AG04450 (cell line): ENCODE measurements around the gene DNM3. TPM values are rescaled to one million over a fixed set of nuclear protein-coding genes. Genes with fewer than 3 reads are reported as not detected.

Experiments used
- CTCF ChIA-PET: fragments of 300-600, 350-600 bp; formaldehyde crosslinking; extraction: SDS; loops from one replicate; lab custom pipeline; 2022; ENCODE audit warnings: antibody characterized with exemption, inconsistent platforms; lab: Charles Lee
- POLR2A ChIA-PET: fragments of 350-600 bp; formaldehyde crosslinking; extraction: SDS; loops from one replicate; lab custom pipeline; 2021; ENCODE audit warnings: antibody characterized with exemption, inconsistent platforms; lab: Yijun Ruan, JAX
- DNase-seq: peaks from one replicate; pipeline ENCODE4 v3.0.0-alpha.2; 2011; ENCODE audit warnings: low read depth, low spot score
- H3K27ac ChIP-seq: one replicate; pipeline ENCODE4 v1.5.1; 2012; ENCODE audit warnings: low read depth, low read length, control low read depth
- H3K27me3 ChIP-seq: one replicate; pipeline ENCODE4 v1.6.0; 2012; ENCODE audit warnings: low read length; ENCODE audit not compliant: control insufficient read depth, insufficient read depth
- H3K4me3 ChIP-seq: 2 replicates; pipeline ENCODE4 v1.5.1; 2011; ENCODE audit warnings: mild to moderate bottlenecking, low read depth, low read length, control low read depth
- H3K9me3 ChIP-seq: 2 replicates; pipeline ENCODE4 v1.5.1; 2012; ENCODE audit warnings: low read length; ENCODE audit not compliant: control insufficient read depth, insufficient read depth
- polyA plus RNA-seq: library from polyadenylated mRNA; depleted of rRNA; stranded (reverse); fragments of >200 nt; gene quantifications from 2 replicates; pipeline ENCODE4 v1.2.3, GENCODE V29; 2011
- TF ChIP-seq, protein P1 (sequence below): IDR thresholded peaks from 2 replicates; pipeline ENCODE4 v1.5.1; 2011; ENCODE audit warnings: low read depth, low read length, control low read depth, inconsistent platforms

DNM3 gene
- polyA plus RNA-seq, 1 experiment, result 0.37 TPM

DNA sequence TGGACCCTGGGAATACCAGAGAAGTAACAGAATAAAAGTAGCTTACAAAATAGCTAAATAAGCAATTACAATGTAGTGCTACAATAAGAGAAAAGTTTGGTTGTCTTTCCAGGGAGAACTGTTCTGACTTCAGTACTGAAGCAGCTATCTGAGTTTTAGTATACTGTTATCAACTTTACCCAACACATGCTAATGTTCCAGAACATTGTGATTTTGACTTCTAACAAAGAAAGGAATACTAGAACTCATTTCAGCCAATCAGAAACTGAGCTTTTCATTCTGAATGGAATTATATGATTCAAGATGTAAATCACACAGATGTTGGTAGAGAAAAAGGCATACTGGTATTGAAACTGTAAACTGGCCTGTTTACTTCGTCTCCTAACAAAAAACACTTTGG lies 579.1 kb downstream of the DNM3 start, which contains the start of gene C1orf105:
TSS of gene C1orf105 (plus strand) at position 301 of the 400 bp plus-strand sequence. CDS start 201 bp downstream, outside the sequence.
- TF ChIP-seq, protein P1, sequence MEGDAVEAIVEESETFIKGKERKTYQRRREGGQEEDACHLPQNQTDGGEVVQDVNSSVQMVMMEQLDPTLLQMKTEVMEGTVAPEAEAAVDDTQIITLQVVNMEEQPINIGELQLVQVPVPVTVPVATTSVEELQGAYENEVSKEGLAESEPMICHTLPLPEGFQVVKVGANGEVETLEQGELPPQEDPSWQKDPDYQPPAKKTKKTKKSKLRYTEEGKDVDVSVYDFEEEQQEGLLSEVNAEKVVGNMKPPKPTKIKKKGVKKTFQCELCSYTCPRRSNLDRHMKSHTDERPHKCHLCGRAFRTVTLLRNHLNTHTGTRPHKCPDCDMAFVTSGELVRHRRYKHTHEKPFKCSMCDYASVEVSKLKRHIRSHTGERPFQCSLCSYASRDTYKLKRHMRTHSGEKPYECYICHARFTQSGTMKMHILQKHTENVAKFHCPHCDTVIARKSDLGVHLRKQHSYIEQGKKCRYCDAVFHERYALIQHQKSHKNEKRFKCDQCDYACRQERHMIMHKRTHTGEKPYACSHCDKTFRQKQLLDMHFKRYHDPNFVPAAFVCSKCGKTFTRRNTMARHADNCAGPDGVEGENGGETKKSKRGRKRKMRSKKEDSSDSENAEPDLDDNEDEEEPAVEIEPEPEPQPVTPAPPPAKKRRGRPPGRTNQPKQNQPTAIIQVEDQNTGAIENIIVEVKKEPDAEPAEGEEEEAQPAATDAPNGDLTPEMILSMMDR, result no peak
- H3K4me3 ChIP-seq, result no peak within 1 kb of the TSS
- DNase-seq, result no peak
- H3K9me3 ChIP-seq, result no peaks in the 10 kb centered on the region
- no peaks in the 10 kb centered on the region for H3K27me3 ChIP-seq
- ChIA-PET POLR2A (no interaction called here), CTCF (interaction anchor here (0.5 to 2.8 kb wide), 5 partner anchors 8 to 418 kb away, joined by 3 to 16 read pairs (median 7); no protein-coding TSS in a partner anchor)
- no peak within 1 kb of the TSS for H3K27ac ChIP-seq

DNA sequence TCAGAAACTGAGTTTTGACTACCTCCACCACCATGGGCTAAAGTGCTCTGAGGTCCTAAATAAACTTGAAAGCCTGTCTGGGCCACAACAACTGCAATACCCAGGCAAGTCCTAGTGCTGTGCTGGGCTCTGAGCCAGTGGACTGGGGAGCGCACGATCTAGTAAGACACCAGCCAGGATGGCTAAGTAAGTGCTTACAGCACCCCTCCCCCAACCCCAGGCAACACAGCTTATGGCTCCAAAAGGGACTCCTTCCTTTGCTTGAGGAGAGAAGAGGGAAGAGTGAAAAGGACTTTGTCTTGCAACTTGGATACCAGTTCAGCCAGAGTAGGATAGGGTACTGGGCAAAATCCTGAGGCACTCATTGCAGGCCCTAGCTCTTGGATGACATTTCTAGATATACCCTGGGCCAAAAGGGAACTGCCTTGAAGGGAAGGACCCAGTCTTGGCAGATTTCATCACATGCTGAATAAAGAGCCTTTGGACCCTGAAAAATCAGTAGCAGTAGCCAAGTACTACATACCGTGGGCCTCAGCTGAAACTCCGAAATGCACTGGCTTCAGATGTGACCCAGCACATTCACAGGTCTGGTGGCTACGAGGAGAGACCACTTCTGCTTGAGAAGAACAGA lies 580.8 kb downstream of the DNM3 start:
- DNase-seq, result no peak
- Histone ChIP-seq H3K9me3 (no peaks in the 10 kb centered on the region), H3K27ac (no peak overlapping the region), H3K27me3 (no peaks in the 10 kb centered on the region), H3K4me3 (no peak overlapping the region)
- ChIA-PET CTCF (interaction anchor here (1.2 to 2.8 kb wide), 2 partner anchors 22 to 420 kb away, joined by 3 to 16 read pairs; no protein-coding TSS in a partner anchor), POLR2A (no interaction called here)
- TF ChIP-seq, protein P1, result no peak

DNA sequence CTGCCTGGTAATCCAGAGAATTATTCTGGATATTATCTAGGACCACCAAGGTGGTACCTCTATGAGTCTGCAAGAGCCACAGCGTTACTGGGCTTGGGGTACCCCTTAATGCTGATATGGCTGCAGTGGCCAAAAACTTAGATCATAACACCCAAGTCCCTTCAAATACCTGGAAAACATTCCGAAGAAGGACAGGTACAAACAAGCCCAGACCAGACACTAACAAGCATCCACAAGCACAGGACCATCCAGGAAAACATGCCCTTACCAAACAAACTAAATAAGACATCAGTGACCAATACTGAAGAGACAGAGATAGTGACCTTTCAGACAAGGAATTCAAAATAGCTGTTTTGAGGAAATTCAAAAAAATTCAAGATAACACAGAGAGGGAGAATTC lies 582.0 kb downstream of the DNM3 start:
- CTCF ChIA-PET, result no interaction called here
- POLR2A ChIA-PET, result no interaction called here
- Histone ChIP-seq H3K4me3 (no peak overlapping the region), H3K27ac (no peak overlapping the region), H3K27me3 (no peaks in the 10 kb centered on the region), H3K9me3 (no peaks in the 10 kb centered on the region)
- no peak for DNase-seq
- TF ChIP-seq, protein P1, result no peak

DNA sequence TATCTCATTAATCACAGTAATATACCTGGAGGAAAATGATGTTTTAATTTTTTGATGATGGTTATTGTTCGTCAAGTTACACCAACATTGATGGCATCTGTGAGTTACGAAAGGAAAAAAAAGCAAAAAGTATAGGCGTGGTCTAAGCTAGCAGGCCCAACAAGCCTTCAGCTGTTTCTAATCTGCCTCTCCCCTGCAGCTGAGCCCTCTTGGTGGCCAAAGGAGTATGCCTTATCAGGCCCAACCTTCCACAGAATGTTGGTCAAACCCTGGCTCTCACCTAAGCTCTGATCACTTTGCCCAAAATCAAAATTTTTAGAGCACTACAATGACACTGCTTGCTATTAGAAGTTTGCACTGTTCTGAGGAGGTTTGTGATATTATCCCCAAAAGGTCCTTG lies 584.0 kb downstream of the DNM3 start:
- no peak overlapping the region for H3K4me3 ChIP-seq
- H3K27me3 ChIP-seq, result no peaks in the 10 kb centered on the region
- ChIA-PET POLR2A (no interaction called here), CTCF (interaction anchor here (1.1 to 1.2 kb wide), 2 partner anchors 15 to 423 kb away, joined by 4 to 6 read pairs; no protein-coding TSS in a partner anchor)
- TF ChIP-seq, protein P1, result no peak
- no peak overlapping the region for H3K27ac ChIP-seq
- DNase-seq, result no peak
- H3K9me3 ChIP-seq, result no peaks in the 10 kb centered on the region

DNA sequence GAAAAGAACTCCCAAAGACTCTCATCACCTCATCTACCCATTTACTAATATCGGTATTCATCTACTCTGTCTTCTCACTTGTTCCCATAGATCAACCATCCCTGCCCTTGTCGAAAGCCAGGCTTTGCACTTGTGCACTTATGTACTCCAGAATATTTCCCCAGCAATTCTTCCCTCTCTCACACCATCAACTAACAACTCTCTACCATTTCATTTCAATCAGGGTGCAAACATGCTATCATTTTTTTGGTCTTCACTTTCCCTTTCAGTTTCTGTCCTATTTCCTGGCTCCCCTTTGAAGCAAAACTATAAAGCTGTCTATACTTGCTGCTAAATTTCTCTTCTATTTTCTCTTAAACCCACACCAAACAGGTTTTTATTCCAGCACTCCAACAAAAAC lies 585.9 kb downstream of the DNM3 start:
- no peaks in the 10 kb centered on the region for H3K27me3 ChIP-seq
- TF ChIP-seq, protein P1, result no peak
- no peak overlapping the region for H3K4me3 ChIP-seq
- no peak for DNase-seq
- H3K27ac ChIP-seq, result no peak overlapping the region
- POLR2A ChIA-PET, result no interaction called here
- CTCF ChIA-PET, result interaction anchor here (6.1 kb wide), 1 partner anchor 425 kb away, joined by 58 read pairs; no protein-coding TSS in a partner anchor
- H3K9me3 ChIP-seq, result no peaks in the 10 kb centered on the region
